Ecto neural progenitor cell (in vitro differentiated cells): ENCODE results near the gene TMEM205.
"Not testable (repeated sequence)": the region's sequence is repeated elsewhere in the genome, so short reads cannot be mapped to it uniquely, and the experiment has no call there.

ENCODE experiments used
- DNase-seq: peaks from one replicate; pipeline ENCODE4 v3.0.0-alpha.2; 2018; ENCODE audit warnings: low spot score

Gene TMEM205

DNA sequence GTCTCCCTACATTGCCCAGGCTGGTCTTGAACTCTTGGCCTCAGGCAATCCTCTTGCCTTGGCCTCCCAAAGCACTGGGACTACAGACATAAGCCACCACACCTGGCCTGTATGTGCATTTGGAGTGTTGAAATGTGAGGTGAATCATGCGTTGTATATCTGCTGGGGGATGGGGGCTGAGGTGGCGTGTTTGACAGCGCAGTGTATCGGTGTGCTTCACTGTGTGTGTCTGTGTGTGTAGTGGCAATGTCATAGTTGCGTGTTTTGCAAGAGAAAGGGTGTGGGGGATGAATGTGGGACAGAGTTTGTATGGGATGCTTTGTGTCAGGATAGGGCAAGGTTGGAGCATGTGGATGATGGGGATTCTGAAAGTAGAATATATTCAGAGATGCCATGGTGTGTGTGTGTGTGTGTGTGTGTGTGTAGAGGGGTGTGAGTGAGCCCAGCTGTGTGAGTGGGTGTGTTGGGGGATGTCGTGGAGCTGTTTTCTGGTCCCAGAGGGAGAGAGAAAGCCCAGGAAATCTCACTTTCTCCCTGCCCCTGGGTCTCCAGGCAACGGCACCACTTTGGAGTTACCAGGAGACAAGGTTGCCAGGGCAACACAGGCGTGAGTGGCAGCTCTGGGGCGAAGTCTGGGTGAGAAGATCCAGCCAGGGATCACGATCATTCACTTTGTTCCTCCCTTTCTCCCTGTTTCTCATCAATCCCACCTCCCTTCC, 27.3 kb upstream of the TMEM205 start:
- DNase-seq = peak; percentile 82

DNA sequence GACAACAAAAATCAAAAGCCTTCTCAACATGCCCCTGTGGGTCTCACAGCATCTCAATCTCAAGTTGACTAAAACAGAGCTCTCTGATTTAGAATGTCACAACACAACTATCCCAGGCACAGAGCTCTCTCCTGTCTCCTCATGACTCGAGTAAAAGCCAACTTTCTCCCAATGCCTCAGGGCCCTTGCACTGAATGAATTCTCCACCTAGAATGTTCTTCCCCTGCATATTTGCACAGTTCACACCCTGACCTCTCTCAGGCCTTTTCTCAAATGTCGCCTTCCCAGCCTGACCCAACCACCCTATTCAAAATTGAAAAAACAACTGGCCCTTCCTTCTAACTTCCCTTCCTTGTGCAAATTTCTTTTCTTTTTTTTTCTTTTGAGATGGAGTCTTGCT, 24.7 kb upstream of the TMEM205 start:
- no peak for DNase-seq

DNA sequence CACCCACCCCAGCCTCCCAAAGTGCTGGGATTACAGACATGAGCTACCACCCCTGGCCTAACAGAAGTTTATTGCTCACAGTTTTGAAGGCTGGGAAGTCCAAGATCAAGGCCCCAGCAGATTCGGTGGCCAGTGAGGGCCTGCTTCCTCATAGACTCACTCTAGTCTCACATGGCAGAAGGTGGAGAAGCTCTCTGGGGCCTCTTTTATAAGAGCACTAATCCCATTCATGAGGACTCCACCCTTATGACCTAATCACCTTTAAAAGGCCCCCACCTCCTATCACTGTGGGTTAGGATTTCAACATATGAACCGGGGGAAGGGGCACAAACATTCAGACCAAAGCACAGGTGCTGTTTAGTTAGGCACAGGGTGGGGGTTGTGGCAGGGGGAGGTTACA, 21.5 kb upstream of the TMEM205 start:
- no peak for DNase-seq

DNA sequence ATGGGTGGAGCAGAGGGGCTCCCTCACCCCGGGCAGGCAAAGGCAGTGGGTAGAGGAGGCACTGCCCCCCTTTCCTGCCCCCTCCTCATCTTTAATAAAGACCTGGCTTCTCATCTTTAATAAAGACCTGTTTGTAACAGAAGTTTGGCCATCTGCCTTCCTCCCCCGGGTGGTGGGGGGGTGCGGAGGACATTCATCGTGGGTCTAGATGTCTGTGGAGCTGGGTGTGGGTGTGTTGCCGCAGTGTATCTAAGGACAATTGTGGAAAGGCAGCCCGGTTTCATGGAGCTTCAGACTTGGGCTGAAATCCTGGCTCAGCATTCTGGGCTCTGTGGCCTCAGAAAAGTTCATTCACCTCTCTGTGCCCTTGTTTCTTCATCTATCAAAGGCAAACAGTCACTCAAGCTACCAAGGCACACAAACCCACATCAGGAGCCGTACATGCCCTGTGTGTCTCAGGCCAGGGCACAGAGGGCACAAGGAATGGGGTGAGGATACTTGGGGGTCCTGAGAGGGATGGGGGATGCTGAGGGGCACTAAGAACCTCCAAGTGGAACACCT, 19.6 kb upstream of the TMEM205 start:
- DNase-seq = no peak

DNA sequence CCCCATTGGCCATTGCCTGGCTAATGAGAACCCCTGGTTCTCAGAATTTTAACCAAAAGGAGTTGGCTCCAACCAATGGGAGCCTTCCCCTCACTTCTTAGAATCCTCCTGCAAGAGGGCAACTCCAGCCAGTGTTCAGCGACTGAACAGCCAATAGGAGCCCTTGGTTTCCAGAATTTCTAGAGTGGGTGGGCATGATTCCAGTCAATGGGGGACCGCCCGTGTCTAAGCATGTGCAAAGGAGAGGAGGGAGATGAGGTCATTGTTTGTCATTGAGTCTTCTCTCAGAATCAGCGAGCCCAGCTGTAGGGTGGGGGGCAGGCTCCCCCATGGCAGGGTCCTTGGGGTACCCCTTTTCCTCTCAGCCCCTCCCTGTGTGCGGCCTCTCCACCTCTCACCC, 18.9 kb upstream of the TMEM205 start:
- DNase-seq = no peak

DNA sequence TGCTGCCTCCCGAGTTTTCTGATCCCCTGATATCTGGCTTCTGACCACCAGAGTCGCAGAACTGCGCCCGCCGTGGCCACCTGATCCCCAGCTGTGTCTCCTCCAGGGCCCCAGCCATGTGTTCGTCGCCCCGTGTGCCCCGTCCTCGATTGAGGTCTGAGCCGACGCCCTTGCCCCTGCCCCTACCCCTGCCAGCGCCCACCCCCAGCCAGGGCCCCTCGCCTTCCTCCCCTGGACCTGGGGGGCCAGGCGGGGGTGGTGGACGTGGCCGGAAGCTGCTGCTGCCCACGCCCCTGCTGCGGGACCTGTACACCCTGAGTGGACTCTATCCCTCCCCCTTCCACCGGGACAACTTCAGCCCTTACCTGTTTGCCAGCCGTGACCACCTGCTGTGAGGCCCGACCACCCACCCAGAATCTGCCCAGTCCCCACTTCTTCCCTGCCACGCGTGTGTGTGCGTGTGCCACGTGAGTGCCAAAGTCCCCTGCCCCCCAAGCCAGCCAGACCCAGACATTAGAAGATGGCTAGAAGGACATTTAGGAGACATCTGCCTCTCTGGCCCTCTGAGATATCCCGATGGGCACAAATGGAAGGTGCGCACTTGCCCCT, 18.3 kb upstream of the TMEM205 start:
- DNase-seq = no peak

DNA sequence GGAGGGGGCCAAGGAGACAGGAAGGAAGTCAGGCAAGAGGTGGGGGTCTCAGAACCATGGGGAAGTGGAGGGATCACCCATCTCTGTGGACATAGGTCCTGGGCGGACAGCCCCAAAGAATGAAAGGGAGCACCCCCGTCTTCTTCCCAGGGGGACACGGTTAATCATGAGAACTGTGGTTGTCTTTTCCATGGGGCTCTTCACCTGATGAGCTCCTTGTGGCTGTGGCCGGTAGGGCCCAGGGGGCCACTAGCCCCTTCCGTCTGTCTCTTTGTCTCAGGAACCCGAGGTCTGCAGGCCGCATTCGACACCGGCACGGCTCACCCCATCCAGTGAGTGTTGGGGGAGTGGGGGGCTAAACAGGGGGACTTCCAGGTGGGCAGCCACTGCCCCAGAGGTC, 17.8 kb upstream of the TMEM205 start:
- DNase-seq = no peak

DNA sequence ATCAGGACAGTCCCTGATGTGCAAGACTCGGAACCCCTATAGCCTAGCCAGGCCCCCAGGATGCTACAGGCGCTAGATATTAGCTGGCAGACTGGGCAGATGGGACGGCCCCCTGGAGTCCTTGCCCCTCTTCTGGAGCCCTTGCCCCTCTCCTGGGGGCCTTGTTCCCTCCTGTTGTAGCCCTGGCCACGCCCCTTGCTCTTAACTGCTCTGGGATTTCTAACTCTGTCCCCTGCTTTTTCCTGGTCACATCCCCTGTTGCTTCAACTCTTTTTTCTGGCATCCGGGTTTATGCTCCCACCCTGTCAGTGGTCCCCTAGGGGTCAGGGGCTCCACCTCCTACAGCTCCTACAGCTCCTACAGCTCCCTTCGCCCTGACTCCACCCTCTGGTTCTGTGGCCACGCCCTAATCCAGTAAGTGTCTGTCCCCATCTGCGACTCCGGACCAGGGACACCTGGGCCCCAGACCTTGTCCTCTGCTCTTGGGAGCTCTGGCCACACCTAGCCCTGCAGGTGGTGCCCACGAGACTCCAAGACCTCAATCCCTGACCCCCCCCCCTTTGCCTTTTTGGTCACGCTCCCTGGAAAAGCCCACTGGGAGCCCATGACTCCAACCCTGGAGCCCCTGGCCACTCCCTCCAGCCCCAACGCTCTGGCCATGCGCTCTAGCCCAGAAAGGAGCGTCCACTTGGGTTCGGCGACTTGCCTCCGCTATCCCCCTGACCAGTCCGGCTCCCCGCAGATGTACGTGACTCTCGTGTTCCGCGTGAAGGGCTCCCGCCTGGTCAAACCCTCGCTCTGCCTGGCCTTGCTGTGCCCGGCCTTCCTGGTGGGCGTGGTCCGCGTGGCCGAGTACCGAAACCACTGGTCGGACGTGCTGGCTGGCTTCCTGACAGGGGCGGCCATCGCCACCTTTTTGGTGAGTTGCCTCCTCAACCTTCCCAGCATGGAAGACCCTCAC, 16.0 kb upstream of the TMEM205 start:
- peak; percentile 70 for DNase-seq

DNA sequence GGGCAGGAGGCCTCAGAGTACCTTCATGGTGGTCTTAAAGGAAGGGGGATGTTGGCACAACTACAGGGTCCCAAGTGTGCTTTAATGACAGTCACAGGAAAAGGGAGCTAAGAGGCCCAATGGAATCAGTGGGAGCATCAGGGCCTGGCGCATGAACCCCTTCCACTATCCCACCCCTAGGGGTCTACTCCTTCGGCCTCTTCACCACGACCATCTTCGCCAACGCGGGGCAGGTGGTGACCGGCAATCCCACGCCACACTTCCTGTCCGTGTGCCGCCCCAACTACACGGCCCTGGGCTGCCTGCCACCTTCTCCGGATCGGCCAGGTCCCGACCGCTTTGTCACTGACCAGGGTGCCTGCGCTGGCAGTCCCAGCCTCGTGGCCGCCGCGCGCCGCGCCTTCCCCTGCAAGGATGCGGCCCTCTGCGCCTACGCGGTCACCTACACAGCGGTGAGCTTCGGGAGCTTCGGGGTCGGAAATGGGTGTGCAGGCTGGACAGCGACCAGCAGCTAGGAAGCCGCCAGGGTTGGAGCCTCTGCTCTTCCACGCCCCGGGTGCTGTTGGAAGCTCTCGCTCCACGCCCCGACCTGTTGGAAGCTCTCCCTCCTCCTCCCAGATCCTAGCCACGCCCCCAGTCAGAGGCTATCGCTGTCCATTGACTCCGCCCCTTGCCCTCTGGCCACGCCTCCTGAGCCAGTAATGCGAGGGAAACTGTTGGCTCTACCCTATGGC, 15.1 kb upstream of the TMEM205 start:
- peak; percentile 95 for DNase-seq

DNA sequence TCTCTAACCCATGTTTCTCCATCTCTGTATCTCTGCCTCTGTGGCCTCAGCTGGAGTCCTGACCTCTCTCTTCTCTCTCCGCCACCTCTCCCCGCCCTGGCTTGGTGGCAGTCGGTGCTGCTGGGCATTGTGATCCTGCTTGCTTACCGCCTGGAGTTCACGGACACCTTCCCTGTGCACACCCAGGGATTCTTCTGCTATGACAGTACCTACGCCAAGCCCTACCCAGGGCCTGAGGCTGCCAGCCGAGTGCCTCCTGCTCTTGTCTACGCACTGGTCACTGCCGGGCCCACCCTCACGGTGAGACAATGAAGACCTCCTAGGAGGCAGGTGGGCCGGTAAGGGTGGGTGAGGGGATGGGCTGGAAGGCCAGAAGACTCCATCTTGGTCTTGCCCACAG, 13.4 kb upstream of the TMEM205 start:
- DNase-seq = no peak

DNA sequence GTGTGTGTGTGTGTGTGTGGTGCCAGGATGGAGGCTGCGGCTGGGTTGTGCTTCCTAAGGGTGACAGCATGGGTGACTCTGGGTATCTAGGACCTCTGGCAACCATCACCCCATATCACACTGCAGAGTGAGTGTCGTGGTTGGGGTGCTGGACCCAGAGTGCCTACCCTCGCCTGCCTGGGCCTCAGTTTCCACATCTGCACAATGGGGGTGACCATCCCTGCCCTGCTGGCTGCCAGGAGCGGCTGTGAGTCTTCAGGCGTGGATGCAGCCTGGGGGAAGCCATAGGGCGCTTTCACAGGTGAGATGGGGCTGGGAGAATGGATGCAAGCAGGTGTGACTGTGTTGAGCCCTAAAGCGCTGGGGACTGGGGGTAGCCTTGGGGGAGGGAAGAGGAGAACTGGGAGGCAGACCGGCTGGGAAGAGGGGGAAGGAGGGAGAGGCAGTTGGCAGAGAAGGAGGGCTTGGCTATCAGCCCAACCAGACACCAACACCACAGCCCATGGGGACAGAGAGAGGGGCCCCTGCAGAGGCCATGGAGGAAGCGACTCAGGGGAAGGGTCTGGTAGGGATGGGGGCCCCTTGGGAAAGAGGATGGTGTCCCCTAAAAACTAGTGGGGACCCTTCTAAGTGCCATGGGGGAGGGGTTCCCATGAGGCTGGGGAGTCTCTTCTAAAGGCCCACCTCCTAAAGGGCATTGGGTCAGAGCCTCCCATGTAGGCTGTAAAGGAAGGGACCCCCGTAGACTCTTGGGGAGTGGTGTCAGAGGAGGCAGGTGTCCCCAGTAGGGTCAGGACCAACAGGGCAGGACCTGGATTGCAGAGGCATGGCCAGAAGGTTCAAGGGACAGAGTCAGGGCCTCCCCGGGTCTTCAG, 10.8 kb upstream of the TMEM205 start:
- DNase-seq = no peak

DNA sequence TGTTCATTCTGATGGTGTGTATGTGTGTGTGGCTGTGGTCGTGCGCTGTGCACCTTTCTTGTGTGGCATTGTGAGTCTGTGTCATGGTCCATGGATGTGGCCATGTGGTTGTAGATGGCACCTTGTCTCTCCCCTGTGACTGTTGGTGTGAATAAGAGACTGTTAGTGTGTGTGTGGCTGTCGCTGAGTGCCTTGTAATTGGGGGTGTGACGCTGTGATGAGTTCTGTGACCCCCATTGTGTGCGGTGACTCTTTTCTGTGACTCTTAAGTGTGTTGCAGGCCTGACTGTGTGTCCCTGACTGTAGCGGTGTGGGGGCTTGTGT, 10.0 kb upstream of the TMEM205 start:
- no peak for DNase-seq

DNA sequence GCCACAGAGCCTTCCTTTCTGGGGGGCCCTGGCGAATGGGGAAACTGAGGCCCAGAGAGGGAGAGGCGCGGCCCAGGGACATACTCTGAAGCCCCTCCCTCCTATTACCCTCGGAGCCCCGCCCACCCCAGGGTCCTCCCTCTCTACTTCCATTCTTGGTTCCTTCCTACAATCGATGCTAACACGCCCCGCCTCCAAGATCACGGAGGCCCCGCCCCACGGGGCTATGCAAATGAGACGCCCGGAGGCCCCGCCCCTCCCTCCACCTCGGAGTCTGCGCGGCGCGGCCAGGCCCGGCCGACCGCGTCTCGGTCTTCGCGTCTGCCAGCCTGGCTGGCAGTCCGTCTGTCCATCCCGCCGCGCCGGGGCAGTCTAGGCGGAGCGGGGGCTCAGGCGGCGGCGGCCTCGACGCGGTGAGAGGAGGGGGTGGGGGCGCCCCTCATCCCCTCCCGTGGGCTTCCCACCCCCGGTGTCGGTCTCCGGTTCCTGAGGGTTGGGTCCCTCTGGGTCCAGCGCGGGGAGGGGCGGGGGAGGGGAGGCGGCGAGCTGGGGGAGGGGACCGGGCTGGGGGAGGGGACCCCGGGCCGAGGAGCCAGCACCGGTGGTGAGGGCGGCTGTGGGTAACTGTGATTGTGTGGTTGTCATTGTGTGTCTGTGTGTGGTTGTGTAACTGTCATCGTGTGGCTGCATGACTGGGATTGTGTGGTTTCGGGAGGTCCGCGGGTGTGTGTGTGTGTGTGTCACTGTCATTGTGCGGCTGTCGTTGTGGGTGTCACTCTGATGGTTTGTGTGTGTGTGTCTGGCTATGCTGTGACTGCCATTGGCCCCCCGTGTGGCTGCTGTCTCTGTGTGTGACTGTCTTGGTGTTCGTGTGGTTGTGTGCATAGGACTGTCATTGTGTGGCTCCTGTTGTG, 9.3 kb upstream of the TMEM205 start, which contains the start of gene PLPPR2:
PLPPR2 (plus strand) TSS at position 273 of the 914 bp plus-strand sequence. CDS start 2,242 bp downstream, outside the sequence.
- DNase-seq = peak; percentile 91

DNA sequence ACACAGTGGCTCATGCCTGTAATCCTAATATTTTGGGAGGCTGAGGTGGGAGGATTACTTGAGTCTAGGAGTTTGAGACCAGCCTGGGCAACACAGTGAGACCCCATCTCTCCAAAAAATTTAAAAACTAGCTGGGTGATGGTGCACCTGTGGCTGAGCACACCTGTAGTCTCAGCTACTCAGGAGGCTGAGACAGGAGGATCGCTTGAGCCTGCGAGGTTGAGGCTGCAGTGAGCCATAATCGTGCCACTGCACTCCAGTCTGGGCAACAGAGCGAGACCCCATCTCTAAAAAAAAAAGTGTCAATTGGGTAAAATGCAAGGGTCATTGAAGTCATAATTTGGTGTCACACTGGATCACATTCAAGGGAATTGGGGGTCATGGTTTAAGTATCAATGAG, 8.0 kb upstream of the TMEM205 start:
- not testable (repeated sequence) for DNase-seq

DNA sequence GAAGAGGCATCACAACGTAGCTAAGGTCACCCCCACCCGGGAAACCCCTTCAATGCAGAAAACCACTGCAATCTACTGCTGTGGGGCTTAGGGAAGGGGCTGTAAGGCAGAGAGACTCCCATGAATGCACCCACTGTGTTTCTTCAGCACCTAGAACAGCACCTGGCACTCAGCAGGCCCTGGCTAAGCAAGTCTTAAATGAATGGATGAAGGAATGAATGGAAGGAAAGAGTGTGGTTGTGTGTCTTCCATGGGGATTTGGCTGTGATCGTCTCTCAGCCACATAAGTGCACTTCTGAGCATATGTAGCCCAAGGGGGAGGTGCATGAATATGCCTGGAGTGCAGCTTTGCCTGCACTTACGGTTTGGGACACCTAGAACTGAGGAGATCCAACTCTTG, 3.1 kb upstream of the TMEM205 start:
- no peak for DNase-seq

DNA sequence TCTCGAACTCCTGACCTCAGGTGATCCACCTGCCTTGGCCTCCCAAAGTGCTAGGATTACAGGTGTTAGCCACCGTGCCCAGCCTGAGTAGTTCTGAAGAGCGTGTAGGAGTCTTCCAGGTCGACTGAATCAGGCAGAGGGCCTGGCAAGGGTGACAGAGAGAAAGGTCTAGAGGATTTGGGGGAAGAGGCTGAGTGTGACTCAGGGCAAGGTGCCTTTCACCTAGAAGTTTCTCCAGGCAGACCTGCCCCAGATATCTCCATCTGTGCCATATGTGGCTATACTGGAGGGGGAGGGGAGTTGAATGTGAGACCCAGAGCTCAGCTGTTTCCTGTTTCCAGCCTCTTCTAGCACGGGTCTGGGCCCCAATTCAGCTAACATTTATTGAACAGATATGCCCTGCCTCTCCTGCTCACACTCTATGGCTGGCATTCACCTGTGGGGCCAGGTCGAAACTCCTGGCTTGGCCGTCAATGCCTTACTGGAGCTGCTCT, 1.5 kb upstream of the TMEM205 start:
- DNase-seq = no peak

DNA sequence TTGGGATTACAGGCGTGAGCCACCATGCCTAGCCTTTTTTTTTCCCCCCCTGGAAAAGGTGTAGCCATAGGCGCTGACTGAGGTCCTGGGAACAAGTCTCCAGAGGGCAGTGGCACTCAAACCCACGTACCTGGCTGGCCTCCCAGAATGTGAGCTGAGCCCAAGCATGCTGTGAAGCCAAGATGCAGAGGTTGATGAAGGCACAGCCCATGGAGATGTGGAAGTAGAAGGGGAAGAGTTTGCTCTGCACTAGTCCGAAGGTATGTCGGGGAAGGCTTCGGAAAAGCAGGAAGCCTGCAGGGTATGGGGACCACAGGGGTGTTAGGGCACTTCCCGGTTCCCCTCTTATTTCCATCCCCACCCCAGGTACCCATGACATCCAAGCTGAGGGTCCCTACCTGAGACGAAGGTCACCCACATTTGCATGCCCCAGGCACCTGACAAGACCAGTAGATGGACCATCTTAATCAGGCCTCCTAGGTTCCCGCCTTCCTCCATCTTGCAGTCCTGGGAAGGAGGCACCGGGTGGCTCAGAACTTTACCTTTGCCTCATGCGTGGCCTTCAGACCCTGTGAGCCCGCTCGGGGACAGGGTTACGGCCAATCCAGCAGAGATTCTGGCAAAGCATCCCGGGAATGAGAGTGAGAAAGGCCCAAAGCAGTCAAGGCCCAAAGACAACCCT, 805 bp downstream of the TMEM205 start:
- no peak for DNase-seq

DNA sequence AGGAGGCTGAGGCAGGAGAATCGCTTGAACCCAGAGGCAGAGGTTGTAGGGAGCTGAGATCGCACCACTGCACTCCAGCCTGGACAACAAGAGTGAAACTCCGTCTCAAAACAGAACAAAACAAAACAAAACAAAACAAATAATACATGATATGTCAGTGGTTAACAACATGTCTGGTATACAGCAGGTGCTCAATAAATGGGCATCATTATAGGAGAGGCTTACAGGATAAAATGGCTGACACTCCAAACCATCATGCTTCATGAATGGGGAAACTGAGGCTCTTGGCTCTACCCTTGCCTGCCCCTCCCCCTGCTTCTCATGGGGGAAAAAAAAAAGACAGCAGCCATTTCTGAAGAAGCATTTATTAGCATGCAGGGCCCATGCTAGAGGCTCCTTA, 3.6 kb downstream of the TMEM205 start:
- DNase-seq = no peak

DNA sequence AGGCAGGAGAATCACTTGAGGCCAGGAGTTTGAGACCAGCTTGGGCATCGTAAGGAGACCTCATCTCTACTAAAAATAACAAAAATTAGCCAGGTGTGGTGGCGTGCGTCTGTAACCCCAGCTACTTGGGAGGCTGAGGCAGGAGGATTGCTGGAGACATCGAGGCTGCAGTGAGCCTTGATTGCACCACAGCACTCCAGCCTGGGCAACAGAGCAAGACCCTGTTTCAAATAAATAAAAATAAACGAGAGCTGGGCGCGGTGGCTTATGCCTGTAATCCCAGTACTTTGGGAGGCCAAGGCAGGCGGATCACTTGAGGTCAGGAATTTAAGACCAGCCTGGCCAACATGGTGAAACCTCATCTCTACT, 6.0 kb downstream of the TMEM205 start:
- not testable (repeated sequence) for DNase-seq
